T-helper 22 cell (primary cell): ENCODE results near the gene DNAJB12.
"Not testable (repeated sequence)": the region's sequence is repeated elsewhere in the genome, so short reads cannot be mapped to it uniquely, and the experiment has no call there.

ENCODE experiments used
- DNase-seq: peaks from one replicate; pipeline ENCODE4 v3.0.0-alpha.2; 2020; ENCODE audit warnings: low read depth

The DNAJB12 gene

GRCh38 chr10:72316386-72316700 is 38.4 kb downstream of the DNAJB12 start:
- DNase-seq: no peak

GRCh38 chr10:72315611-72316385 is 38.9 kb downstream of the DNAJB12 start:
- no peak for DNase-seq

GRCh38 chr10:72315054-72315453 is 39.7 kb downstream of the DNAJB12 start:
- DNase-seq: no peak

- no peak for DNase-seq
Measured at GRCh38 chr10:72314263-72314662, 40.5 kb downstream of the DNAJB12 start.

GRCh38 chr10:72312865-72313391 is 41.8 kb downstream of the DNAJB12 start:
- DNase-seq: no peak

GRCh38 chr10:72311667-72312066 is 43.1 kb downstream of the DNAJB12 start:
- DNase-seq: no peak

- DNase-seq: no peak
Measured at GRCh38 chr10:72310636-72311035, 44.1 kb downstream of the DNAJB12 start.

- DNase-seq: no peak
Measured at GRCh38 chr10:72310241-72310633, 44.5 kb downstream of the DNAJB12 start.

GRCh38 chr10:72309290-72310240 is 45.2 kb downstream of the DNAJB12 start:
- no peak for DNase-seq

GRCh38 chr10:72308320-72308987 is 46.3 kb downstream of the DNAJB12 start:
- DNase-seq: no peak

GRCh38 chr10:72307711-72308110 is 47.0 kb downstream of the DNAJB12 start:
- not testable (repeated sequence) for DNase-seq

- no peak for DNase-seq
Measured at GRCh38 chr10:72306215-72306760, 48.4 kb downstream of the DNAJB12 start.

- no peak for DNase-seq
Measured at GRCh38 chr10:72303424-72304128, 51.1 kb downstream of the DNAJB12 start.

- DNase-seq: no peak
Measured at GRCh38 chr10:72298592-72299519, 55.9 kb downstream of the DNAJB12 start.

- DNase-seq: peak; percentile 87
Measured at GRCh38 chr10:72297805-72298591, 56.7 kb downstream of the DNAJB12 start.

GRCh38 chr10:72297281-72297804 is 57.4 kb downstream of the DNAJB12 start:
- peak; percentile 98 for DNase-seq

GRCh38 chr10:72296829-72297280 is 57.9 kb downstream of the DNAJB12 start:
- DNase-seq: not testable (repeated sequence)

GRCh38 chr10:72295330-72295910 is 59.3 kb downstream of the DNAJB12 start:
- no peak for DNase-seq

- no peak for DNase-seq
Measured at GRCh38 chr10:72292223-72292691, 62.5 kb downstream of the DNAJB12 start.
